Neutrophil (primary cell): ENCODE results near the gene CD163L1.
A peak's percentile ranks its signal among the peaks of the same experiment; 100 is the strongest.

Experiments
- H3K27ac ChIP-seq: fragments of 200-600 bp; sonication (generic); 2 replicates; pipeline ENCODE4 v1.5.1; 2016; ENCODE audit warnings: mild to moderate bottlenecking, moderate library complexity
- H3K27me3 ChIP-seq: fragments of 200-600 bp; sonication (generic); 2 replicates; pipeline ENCODE4 v1.6.0; 2016; ENCODE audit warnings: mild to moderate bottlenecking
- H3K36me3 ChIP-seq: fragments of 200-600 bp; sonication (generic); 2 replicates; pipeline ENCODE4 v1.5.1; 2017
- H3K4me1 ChIP-seq, 2 experiments: fragments of 200-600 bp in 1 of 2; sonication (generic) in 1 of 2; 1 replicate in 1 of 2; 2 replicates in 1 of 2; pipeline versions ENCODE4 v1.5.1 to v1.6.1; 2013 to 2016; ENCODE audit warnings: low read depth in 1 of 2, low read length in 1 of 2, mild to moderate bottlenecking in 1 of 2, moderate library complexity in 1 of 2; ENCODE audit not compliant: control insufficient read depth in 1 of 2, insufficient read depth in 1 of 2
- H3K4me3 ChIP-seq, 2 experiments: fragments of 200-600 bp in 1 of 2; sonication (generic) in 1 of 2; 1 replicate in 1 of 2; 2 replicates in 1 of 2; pipeline ENCODE4 v1.5.1; 2013 to 2016; ENCODE audit warnings: low read depth in 1 of 2, low read length in 1 of 2, mild to moderate bottlenecking in 1 of 2, moderate library complexity in 1 of 2
- H3K9me3 ChIP-seq: fragments of 200-600 bp; sonication (generic); 2 replicates; pipeline ENCODE4 v1.5.1; 2016
- TF ChIP-seq, protein P1 (sequence below): fragments of 200-600 bp; sonication (generic); IDR thresholded peaks from 2 replicates; pipeline ENCODE4 v1.5.1; 2016; ENCODE audit warnings: antibody characterized with exemption

Gene CD163L1

GRCh38 chr12:7472060-7472459 lies 28.1 kb upstream of the CD163L1 start:
- no peaks in the 10 kb centered on the region for H3K9me3 ChIP-seq
- no peaks in the 10 kb centered on the region for H3K36me3 ChIP-seq
- H3K27me3 ChIP-seq: no peaks in the 10 kb centered on the region
- H3K27ac ChIP-seq: no peak overlapping the region
- H3K4me3 ChIP-seq: no peak overlapping the region
- H3K4me1 ChIP-seq: no peaks in the 10 kb centered on the region
- TF ChIP-seq, protein P1, sequence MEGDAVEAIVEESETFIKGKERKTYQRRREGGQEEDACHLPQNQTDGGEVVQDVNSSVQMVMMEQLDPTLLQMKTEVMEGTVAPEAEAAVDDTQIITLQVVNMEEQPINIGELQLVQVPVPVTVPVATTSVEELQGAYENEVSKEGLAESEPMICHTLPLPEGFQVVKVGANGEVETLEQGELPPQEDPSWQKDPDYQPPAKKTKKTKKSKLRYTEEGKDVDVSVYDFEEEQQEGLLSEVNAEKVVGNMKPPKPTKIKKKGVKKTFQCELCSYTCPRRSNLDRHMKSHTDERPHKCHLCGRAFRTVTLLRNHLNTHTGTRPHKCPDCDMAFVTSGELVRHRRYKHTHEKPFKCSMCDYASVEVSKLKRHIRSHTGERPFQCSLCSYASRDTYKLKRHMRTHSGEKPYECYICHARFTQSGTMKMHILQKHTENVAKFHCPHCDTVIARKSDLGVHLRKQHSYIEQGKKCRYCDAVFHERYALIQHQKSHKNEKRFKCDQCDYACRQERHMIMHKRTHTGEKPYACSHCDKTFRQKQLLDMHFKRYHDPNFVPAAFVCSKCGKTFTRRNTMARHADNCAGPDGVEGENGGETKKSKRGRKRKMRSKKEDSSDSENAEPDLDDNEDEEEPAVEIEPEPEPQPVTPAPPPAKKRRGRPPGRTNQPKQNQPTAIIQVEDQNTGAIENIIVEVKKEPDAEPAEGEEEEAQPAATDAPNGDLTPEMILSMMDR: no peak

- Histone ChIP-seq H3K4me1 (no peaks in the 10 kb centered on the region), H3K27ac (no peak overlapping the region), H3K36me3 (no peaks in the 10 kb centered on the region), H3K27me3 (no peaks in the 10 kb centered on the region), H3K9me3 (no peaks in the 10 kb centered on the region), H3K4me3 (no peak overlapping the region)
- TF ChIP-seq, protein P1: peak; percentile 77
Observed at GRCh38 chr12:7460375-7461259, 16.7 kb upstream of the CD163L1 start.

- H3K36me3 ChIP-seq: no peaks in the 10 kb centered on the region
- TF ChIP-seq, protein P1: no peak
- H3K9me3 ChIP-seq: no peaks in the 10 kb centered on the region
- no peaks in the 10 kb centered on the region for H3K4me1 ChIP-seq
- H3K27ac ChIP-seq: no peak overlapping the region
- H3K27me3 ChIP-seq: no peaks in the 10 kb centered on the region
- H3K4me3 ChIP-seq: no peak overlapping the region
Observed at GRCh38 chr12:7459973-7460372, 16.0 kb upstream of the CD163L1 start.

GRCh38 chr12:7451756-7452155 lies 7.8 kb upstream of the CD163L1 start:
- Histone ChIP-seq H3K4me1 (peaks cover 0 to 3% of the 10 kb centered on the region in 2 experiments), H3K4me3 (no peak overlapping the region), H3K27me3 (no peaks in the 10 kb centered on the region), H3K36me3 (no peaks in the 10 kb centered on the region), H3K9me3 (no peaks in the 10 kb centered on the region), H3K27ac (no peak overlapping the region)
- TF ChIP-seq, protein P1: no peak

DNA sequence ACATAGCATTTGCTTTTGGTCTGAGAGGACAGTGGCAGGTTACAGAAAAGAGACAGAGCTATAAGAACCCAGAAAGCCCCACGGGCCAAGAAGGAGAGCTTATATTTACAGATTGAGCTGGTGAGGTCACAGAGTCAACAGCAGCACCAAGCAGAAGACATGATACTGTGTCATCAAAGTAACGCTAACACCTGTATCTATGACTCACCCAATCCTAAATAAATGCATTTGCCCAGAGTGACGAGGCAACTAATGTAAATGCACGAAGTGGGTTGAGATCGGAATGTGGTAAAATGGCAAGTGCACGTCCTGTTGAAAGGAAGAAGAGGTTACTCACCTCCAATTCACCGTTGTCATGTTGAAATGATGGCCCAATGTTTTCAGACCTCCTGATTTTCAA lies 6.7 kb upstream of the CD163L1 start:
- TF ChIP-seq, protein P1: no peak
- Histone ChIP-seq H3K4me3 (no peak overlapping the region), H3K36me3 (no peaks in the 10 kb centered on the region), H3K27me3 (no peaks in the 10 kb centered on the region), H3K27ac (no peak overlapping the region), H3K4me1 (peaks cover 0 to 3% of the 10 kb centered on the region in 2 experiments), H3K9me3 (no peaks in the 10 kb centered on the region)
